ENCODE data around the gene PLEKHA7.

Gene PLEKHA7

GRCh38 chr11:16778286-16778685, 235.9 kb downstream of the PLEKHA7 start:
- TF ChIP-seq POLR2AphosphoS5 (IDR thresholded peaks at IDR 0.05; ENCODE audit: low read depth, low read length): no peak
- no peak for TF ChIP-seq TAF1 (IDR thresholded peaks at IDR 0.05; ENCODE audit: borderline replicate concordance, low read depth, low read length)
- no peak for TF ChIP-seq POLR2A (IDR thresholded peaks at IDR 0.05; ENCODE audit: low read depth, low read length)
- no peak for DNase-seq (ENCODE audit: insufficient read length)
- FAIRE-seq: no peak

DNA sequence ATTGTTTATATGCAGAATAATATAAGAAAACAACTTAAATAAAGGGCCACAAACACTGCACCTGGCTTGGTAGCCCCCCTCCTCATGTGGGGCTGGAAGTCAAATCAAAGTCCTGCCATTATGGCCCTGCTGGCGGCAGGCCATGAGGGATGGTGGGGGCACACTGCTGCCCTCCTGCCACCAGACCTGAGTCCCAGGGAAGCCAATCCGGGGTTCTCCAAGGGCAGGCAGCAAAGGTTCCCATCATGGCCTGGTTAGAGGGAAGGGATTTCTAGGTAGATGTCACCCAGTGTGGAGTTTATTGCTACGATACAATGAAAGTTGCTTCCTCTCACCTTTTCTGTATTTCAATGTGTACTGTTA, 236.6 kb downstream of the PLEKHA7 start:
- FAIRE-seq: no peak
- no peak for DNase-seq (ENCODE audit: insufficient read length)
- TF ChIP-seq TAF1 (IDR thresholded peaks at IDR 0.05; ENCODE audit: borderline replicate concordance, low read depth, low read length) (no peak), POLR2AphosphoS5 (IDR thresholded peaks at IDR 0.05; ENCODE audit: low read depth, low read length) (no peak), POLR2A (IDR thresholded peaks at IDR 0.05; ENCODE audit: low read depth, low read length) (no peak)

DNA sequence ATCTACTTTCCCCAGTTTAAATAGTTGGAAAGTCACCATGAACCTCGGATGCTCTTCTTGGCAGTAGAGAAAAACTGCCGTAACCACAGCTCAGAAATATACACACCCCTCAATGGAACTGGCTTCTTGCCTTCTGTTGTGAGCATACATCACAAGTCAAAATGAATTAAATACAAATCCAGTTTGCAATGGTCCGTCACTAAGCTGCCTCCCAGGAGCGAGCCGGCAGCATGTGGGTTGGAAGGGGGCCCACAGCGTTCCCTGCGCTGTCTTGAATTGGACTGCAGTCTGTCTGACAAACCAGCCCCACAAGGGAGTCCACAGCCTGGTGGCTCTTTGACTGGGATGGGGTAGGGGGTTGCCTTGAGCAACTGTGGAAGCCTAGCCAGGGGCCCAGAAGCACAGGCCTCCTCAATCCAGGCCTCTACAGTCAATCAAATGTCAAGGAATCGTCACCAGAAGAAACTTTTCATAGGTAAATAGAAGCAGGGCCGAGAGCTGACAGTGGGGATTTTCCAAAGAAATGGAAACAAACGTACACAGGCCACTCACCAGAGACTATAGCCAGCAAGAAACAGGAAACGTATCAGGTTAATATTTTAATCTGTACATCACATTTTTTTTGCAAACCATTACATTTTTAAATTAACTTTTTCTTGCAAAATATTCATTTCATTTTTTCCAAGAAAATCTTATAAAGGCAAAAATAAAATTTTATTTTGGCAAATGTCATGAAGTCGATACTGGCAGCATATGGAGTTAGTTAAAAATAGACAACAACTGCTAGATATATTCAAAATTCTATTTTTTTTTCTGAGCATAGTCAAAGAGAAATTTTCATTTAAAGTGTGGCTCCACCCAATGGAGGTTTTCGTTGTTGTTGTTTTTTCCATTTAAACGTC, 237.3 kb downstream of the PLEKHA7 start:
- TF ChIP-seq TAF1 (IDR thresholded peaks at IDR 0.05; ENCODE audit: borderline replicate concordance, low read depth, low read length) (no peak), POLR2A (IDR thresholded peaks at IDR 0.05; ENCODE audit: low read depth, low read length) (no peak), POLR2AphosphoS5 (IDR thresholded peaks at IDR 0.05; ENCODE audit: low read depth, low read length) (no peak)
- no peak for FAIRE-seq
- no peak for DNase-seq (ENCODE audit: insufficient read length)

GRCh38 chr11:16775614-16776283, 238.5 kb downstream of the PLEKHA7 start:
- FAIRE-seq (no peak), DNase-seq (ENCODE audit: insufficient read length) (no peak)
- TF ChIP-seq POLR2A (IDR thresholded peaks at IDR 0.05; ENCODE audit: low read depth, low read length) (no peak), POLR2AphosphoS5 (IDR thresholded peaks at IDR 0.05; ENCODE audit: low read depth, low read length) (no peak), TAF1 (IDR thresholded peaks at IDR 0.05; ENCODE audit: borderline replicate concordance, low read depth, low read length) (no peak)

DNA sequence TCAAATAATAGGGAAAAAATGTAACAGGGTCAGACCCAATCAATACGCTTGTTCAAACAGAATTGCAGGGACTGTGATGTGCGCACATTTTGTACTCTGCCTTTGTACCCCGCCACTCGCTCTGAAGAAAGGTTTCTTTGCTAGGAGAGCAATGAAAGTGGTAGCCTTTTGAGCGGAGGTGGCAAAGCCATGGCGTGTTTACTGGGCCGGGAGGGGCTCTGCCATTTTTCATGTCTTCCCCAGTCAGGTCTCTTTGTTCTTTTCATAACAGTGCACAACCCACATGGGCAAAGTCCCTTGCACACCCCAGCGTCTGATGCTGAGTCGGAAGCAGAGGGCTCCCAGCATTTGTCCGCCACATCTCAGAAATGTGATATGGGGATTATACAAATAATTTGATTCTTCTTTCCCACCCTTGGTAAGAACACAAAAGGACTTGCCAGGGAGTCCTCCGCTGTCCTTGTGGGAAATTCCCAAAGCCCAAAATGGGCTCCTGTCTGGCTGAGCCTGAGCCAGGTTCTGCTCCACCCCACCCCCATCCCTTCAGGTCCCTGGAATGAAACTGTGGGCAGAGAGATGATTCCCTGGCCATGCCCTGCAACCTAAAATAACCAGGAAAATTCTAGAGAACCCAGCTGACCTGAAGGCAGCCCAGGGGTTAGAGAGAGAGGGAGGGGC, 239.1 kb downstream of the PLEKHA7 start:
- no peak for FAIRE-seq
- no peak for DNase-seq (ENCODE audit: insufficient read length)

GRCh38 chr11:16773981-16774935, 240.0 kb downstream of the PLEKHA7 start:
- DNase-seq (ENCODE audit: insufficient read length) (no peak), FAIRE-seq (peak; percentile 40)
- TF ChIP-seq POLR2A (IDR thresholded peaks at IDR 0.05; ENCODE audit: low read depth, low read length): no peak
- TF ChIP-seq TAF1 (IDR thresholded peaks at IDR 0.05; ENCODE audit: borderline replicate concordance, low read depth, low read length): no peak
- no peak for TF ChIP-seq POLR2AphosphoS5 (IDR thresholded peaks at IDR 0.05; ENCODE audit: low read depth, low read length)

More for the DNA sequence above, 239.1 kb downstream of the PLEKHA7 start:
- TF ChIP-seq TAF1 (IDR thresholded peaks at IDR 0.05; ENCODE audit: borderline replicate concordance, low read depth, low read length): no peak
- TF ChIP-seq POLR2A (IDR thresholded peaks at IDR 0.05; ENCODE audit: low read depth, low read length): no peak
- TF ChIP-seq POLR2AphosphoS5 (IDR thresholded peaks at IDR 0.05; ENCODE audit: low read depth, low read length): no peak

- DNase-seq (ENCODE audit: insufficient read length): no peak
- no peak for FAIRE-seq
- TF ChIP-seq TAF1 (IDR thresholded peaks at IDR 0.05; ENCODE audit: borderline replicate concordance, low read depth, low read length) (no peak), POLR2A (IDR thresholded peaks at IDR 0.05; ENCODE audit: low read depth, low read length) (no peak), POLR2AphosphoS5 (IDR thresholded peaks at IDR 0.05; ENCODE audit: low read depth, low read length) (no peak)
Measured at GRCh38 chr11:16772141-16772512, 242.1 kb downstream of the PLEKHA7 start.

GRCh38 chr11:16771350-16772140, 242.7 kb downstream of the PLEKHA7 start:
- peak; percentile 71 for FAIRE-seq
- TF ChIP-seq POLR2A (IDR thresholded peaks at IDR 0.05; ENCODE audit: low read depth, low read length) (no peak), TAF1 (IDR thresholded peaks at IDR 0.05; ENCODE audit: borderline replicate concordance, low read depth, low read length) (no peak), POLR2AphosphoS5 (IDR thresholded peaks at IDR 0.05; ENCODE audit: low read depth, low read length) (no peak)
- no peak for DNase-seq (ENCODE audit: insufficient read length)

DNA sequence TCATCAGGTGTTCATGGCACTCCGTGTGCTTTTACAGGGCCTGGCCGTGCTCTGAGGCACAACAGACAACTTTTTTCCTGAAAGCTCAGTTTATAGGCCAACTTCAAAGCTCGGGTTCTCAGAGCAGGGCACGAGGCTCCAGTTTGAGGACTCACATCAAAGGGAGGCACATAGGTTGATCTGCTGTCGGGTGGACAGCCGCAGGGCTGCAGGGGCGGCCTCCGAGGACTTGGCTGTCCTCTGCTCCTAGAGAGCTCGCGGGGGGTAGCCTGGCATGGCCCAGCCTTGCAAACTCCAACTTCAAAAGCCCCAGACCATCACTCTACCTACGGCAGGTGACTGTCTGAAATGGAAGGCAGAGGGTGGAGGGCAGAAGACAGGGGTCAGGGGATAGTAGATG, 244.2 kb downstream of the PLEKHA7 start:
- DNase-seq (ENCODE audit: insufficient read length) (no peak), FAIRE-seq (no peak)
- TF ChIP-seq TAF1 (IDR thresholded peaks at IDR 0.05; ENCODE audit: borderline replicate concordance, low read depth, low read length): no peak
- TF ChIP-seq POLR2A (IDR thresholded peaks at IDR 0.05; ENCODE audit: low read depth, low read length): no peak
- no peak for TF ChIP-seq POLR2AphosphoS5 (IDR thresholded peaks at IDR 0.05; ENCODE audit: low read depth, low read length)

- no peak for DNase-seq (ENCODE audit: insufficient read length)
- TF ChIP-seq TAF1 (IDR thresholded peaks at IDR 0.05; ENCODE audit: borderline replicate concordance, low read depth, low read length) (no peak), POLR2AphosphoS5 (IDR thresholded peaks at IDR 0.05; ENCODE audit: low read depth, low read length) (no peak), POLR2A (IDR thresholded peaks at IDR 0.05; ENCODE audit: low read depth, low read length) (no peak)
- FAIRE-seq: no peak
Measured at GRCh38 chr11:16769386-16769785, 244.8 kb downstream of the PLEKHA7 start.

All from GM12892 (cell line).